ENCODE results near the gene CST7. TPM values are rescaled to one million over a fixed set of nuclear protein-coding genes. Genes with fewer than 3 reads are reported as not detected.

The CST7 gene
- total RNA-seq, 1 donor from 2014 or later: 11.7 TPM

GRCh38 chr20:24966317-24967012 is 17.4 kb downstream of the CST7 start:
- Histone ChIP-seq H3K27me3 (ENCODE audit: low read depth) (no peaks in the 10 kb centered on the region), H3K4me3 (no peak overlapping the region), H3K9me3 (no peaks in the 10 kb centered on the region), H3K27ac (no peak overlapping the region), H3K36me3 (peaks cover 96% of the 10 kb centered on the region), H3K4me1 (no peaks in the 10 kb centered on the region)
- ATAC-seq (no peak), DNase-seq (peak; percentile 13)
- TF ChIP-seq CTCF (IDR thresholded peaks at IDR 0.05): no peak
- intact Hi-C loops (cut with DNase I): no loop called here

- DNase-seq: peak; percentile 6
- Histone ChIP-seq H3K4me3 (no peak overlapping the region), H3K27ac (no peak overlapping the region), H3K4me1 (no peaks in the 10 kb centered on the region), H3K36me3 (peaks cover 98% of the 10 kb centered on the region), H3K27me3 (ENCODE audit: low read depth) (no peaks in the 10 kb centered on the region), H3K9me3 (no peaks in the 10 kb centered on the region)
- no peak for ATAC-seq
- intact Hi-C loops (cut with DNase I): no loop called here
- no peak for TF ChIP-seq CTCF (IDR thresholded peaks at IDR 0.05)
Measured at GRCh38 chr20:24968278-24968800, 19.3 kb downstream of the CST7 start.

- H3K27me3 ChIP-seq (ENCODE audit: low read depth): no peaks in the 10 kb centered on the region
- intact Hi-C loops (cut with DNase I): no loop called here
- H3K27ac ChIP-seq: no peak overlapping the region
- ATAC-seq (no peak), DNase-seq (peak; percentile 30)
- TF ChIP-seq CTCF (IDR thresholded peaks at IDR 0.05): no peak
- no peaks in the 10 kb centered on the region for H3K4me1 ChIP-seq
- H3K9me3 ChIP-seq: no peaks in the 10 kb centered on the region
- no peak overlapping the region for H3K4me3 ChIP-seq
- H3K36me3 ChIP-seq: peaks cover 95% of the 10 kb centered on the region
Measured at GRCh38 chr20:24969186-24970029, 20.3 kb downstream of the CST7 start.

- Histone ChIP-seq H3K27ac (no peak overlapping the region), H3K36me3 (peaks cover 88% of the 10 kb centered on the region)
- intact Hi-C loops (cut with DNase I): no loop called here
Measured at GRCh38 chr20:24970030-24970553, 21.0 kb downstream of the CST7 start.

More at GRCh38 chr20:24970030-24970553, 21.0 kb downstream of the CST7 start:
- ATAC-seq (no peak), DNase-seq (no peak)
- Histone ChIP-seq H3K9me3 (no peaks in the 10 kb centered on the region), H3K4me1 (no peaks in the 10 kb centered on the region), H3K4me3 (no peak overlapping the region), H3K27me3 (ENCODE audit: low read depth) (no peaks in the 10 kb centered on the region)
- TF ChIP-seq CTCF (IDR thresholded peaks at IDR 0.05): no peak

Measured in lower lobe of right lung (tissue), 2 donors.